Lung (tissue), 12 donors: Measurements from ENCODE around the gene RASL11B. TPM values are rescaled to one million over a fixed set of nuclear protein-coding genes. Genes with fewer than 3 reads are reported as not detected.

Experiments
- ATAC-seq: fragments of 200-7000 bp; cut with Tn5 transposase; one replicate; pipeline ENCODE4 v1.9.1; 2020; ENCODE audit warnings: moderate number of reproducible peaks; ENCODE audit not compliant: insufficient read depth, low FRiP score
- DNase-seq, 3 donors: peaks; one replicate each; pipeline ENCODE4 v3.0.0-alpha.2; 2013 to 2017
- H3K27ac ChIP-seq, 2 donors: one replicate each; pipeline ENCODE4 v1.5.1; 2013; ENCODE audit warnings: mild to moderate bottlenecking in 2 of 2, moderate library complexity in 2 of 2, control low read depth in 1 of 2, inconsistent platforms in 1 of 2, low read depth in 1 of 2, low read length in 1 of 2
- H3K27me3 ChIP-seq, 3 donors: one replicate each; pipeline ENCODE4 v1.5.1; 2013; ENCODE audit warnings: low read length in 2 of 3; ENCODE audit not compliant: control insufficient read depth in 3 of 3, insufficient read depth in 3 of 3
- H3K36me3 ChIP-seq, 4 donors: one replicate each; pipeline ENCODE4 v1.5.1; 2013; ENCODE audit warnings: low read length in 4 of 4, mild to moderate bottlenecking in 1 of 4, moderate library complexity in 1 of 4; ENCODE audit not compliant: control insufficient read depth in 4 of 4, insufficient read depth in 4 of 4
- H3K4me1 ChIP-seq, 5 donors: one replicate each; pipeline ENCODE4 v1.5.1; 2013; ENCODE audit warnings: low read length in 5 of 5, mild to moderate bottlenecking in 2 of 5, moderate library complexity in 1 of 5; ENCODE audit not compliant: control insufficient read depth in 5 of 5, insufficient read depth in 5 of 5
- H3K4me3 ChIP-seq: one replicate; pipeline ENCODE4 v1.5.1; 2013; ENCODE audit warnings: mild to moderate bottlenecking, control low read depth, moderate library complexity
- H3K9ac ChIP-seq, 2 donors: one replicate each; pipeline ENCODE4 v1.5.1; 2013; ENCODE audit warnings: low read length in 2 of 2, control low read depth in 1 of 2; ENCODE audit not compliant: insufficient read depth in 1 of 2
- H3K9me3 ChIP-seq, 4 donors: one replicate each; pipeline ENCODE4 v1.5.1; 2013; ENCODE audit warnings: low read length in 3 of 4, mild to moderate bottlenecking in 1 of 4, moderate library complexity in 1 of 4; ENCODE audit not compliant: control insufficient read depth in 4 of 4, insufficient read depth in 3 of 4
- WGBS, 2 donors: extraction: QIAGEN DNeasy Blood & Tissue Kit; methylation state at CpG; one replicate each; pipeline ENCODE4 v1.1.7; 2013; 5-methylcytosine and 5-hydroxymethylcytosine counted together
- polyA plus RNA-seq, 2 donors: library from polyadenylated mRNA; stranded (reverse); fragments of 200-250 nt; gene quantifications; one replicate each; pipeline ENCODE4 v1.2.1, GENCODE V29; 2013
- total RNA-seq, 2 donors: library from RNA; depleted of rRNA in 1 of 2; stranded (reverse); fragments of >200 nt in 1 of 2; gene quantifications; one replicate each; pipeline ENCODE4 v1.2.1, GENCODE V29; 2014 to 2021
- TF ChIP-seq, protein P1 (sequence below): IDR thresholded peaks from 2 replicates; pipeline ENCODE4 v1.5.1; 2012; ENCODE audit warnings: mild to moderate bottlenecking; ENCODE audit errors: control extremely low read depth, extremely low read depth
- donor health status: control.
- donor health status: control.
- donor health status: Bipolar disorder and iron deficiency.
- donor health status: healthy.
- donor health status: DM: yes; HTN: yes; CAD: no.

Gene RASL11B
- total and polyA plus RNA-seq, 4 donors: 1.0 to 5.7 (median 1.7) TPM

DNA sequence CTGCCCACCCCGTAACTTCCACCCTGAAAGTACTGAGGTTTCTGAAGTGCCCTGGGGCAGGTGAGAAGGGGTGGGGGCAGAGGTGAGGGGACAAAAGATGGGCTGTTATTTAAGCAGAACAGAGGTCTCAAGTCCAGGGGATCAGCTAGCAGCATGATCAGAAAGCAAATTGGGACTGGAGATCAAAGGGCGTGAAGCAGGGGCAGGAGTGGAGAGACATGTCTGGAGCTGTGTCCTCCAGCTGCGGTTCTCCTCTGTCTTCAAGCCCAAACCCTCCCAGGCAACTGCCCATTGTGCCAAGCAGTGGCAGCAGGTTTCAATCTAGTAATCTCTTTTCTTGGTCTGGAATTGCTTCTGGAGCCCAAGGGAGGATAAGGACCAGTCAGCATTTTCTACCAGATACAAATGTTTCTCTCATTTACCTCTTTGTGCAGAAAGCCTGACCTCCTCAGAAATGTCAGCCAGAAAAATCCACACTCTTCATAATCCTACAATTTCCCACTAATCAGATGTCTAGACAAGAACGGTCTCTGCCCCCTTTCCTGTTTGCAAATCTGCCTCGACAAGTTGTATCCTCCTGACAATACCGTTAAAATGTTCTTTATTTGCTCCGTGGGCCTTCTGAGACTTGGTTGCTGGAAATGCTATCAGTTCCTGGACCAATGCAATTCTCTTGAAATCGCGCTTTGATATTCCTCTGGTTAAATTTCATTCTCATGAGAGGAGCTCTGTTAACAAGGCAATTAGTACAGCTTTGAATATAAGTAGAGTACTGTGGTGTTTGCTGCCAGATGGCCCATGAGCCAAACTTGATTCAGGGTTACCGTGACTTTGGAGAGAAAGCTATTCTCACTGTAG lies 23.2 kb upstream of the RASL11B start:
- Histone ChIP-seq H3K4me3 (no peak overlapping the region), H3K27ac (no peak overlapping the region), H3K9me3 (no peaks in the 10 kb centered on the region), H3K27me3 (no peaks in the 10 kb centered on the region), H3K36me3 (no peaks in the 10 kb centered on the region), H3K9ac (no peak overlapping the region), H3K4me1 (peaks cover 5 to 35% (median 10%) of the 10 kb centered on the region in 5 donors)
- TF ChIP-seq, protein P1, sequence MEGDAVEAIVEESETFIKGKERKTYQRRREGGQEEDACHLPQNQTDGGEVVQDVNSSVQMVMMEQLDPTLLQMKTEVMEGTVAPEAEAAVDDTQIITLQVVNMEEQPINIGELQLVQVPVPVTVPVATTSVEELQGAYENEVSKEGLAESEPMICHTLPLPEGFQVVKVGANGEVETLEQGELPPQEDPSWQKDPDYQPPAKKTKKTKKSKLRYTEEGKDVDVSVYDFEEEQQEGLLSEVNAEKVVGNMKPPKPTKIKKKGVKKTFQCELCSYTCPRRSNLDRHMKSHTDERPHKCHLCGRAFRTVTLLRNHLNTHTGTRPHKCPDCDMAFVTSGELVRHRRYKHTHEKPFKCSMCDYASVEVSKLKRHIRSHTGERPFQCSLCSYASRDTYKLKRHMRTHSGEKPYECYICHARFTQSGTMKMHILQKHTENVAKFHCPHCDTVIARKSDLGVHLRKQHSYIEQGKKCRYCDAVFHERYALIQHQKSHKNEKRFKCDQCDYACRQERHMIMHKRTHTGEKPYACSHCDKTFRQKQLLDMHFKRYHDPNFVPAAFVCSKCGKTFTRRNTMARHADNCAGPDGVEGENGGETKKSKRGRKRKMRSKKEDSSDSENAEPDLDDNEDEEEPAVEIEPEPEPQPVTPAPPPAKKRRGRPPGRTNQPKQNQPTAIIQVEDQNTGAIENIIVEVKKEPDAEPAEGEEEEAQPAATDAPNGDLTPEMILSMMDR: no peak
- ATAC-seq (no peak), DNase-seq (no peak)
- 81 to 83% methylated on average over 10 of the region's 10 CpGs for WGBS, 2 donors

DNA sequence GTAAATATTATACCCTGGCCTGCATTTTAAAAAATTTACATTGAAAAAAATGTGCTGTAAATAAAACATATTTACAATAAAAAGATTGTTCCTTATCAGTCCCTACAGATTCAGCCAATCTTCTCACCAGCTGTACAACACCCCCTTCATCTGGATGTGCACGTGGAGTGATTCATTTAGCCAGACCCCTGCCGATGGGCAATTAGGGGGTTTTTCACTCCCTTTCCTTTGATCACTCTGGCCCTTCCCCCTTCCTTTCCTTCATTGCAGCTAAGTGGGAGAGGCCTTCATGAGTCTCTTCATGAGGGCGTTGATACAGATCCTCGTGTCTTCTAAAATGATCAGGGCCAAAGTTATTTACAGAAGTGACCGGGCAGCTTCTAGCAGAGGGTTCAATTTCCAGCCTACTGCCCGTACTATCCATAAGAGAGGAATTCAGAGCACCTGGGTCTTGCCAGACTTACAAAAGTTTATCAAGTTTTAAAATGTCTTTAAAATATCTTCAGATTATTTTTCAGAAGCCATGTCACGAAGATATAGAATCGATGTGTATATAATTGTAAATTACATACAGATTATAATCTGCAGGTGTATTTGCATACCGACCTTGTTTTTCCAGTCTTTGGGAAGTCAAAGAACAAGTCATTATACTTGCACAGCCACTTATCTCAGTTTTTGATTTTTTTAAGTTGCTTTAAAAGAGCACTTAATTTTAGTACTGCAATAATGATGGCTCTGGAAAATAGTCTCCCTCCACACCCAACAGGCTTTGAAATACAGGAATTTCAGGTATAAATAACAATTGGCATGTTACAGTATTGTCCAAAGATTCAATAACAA lies 21.4 kb upstream of the RASL11B start:
- no peak overlapping the region for H3K27ac ChIP-seq
- no peaks in the 10 kb centered on the region for H3K9me3 ChIP-seq
- DNase-seq: peak in 2 of 3 donors; percentile 39 to 65

DNA sequence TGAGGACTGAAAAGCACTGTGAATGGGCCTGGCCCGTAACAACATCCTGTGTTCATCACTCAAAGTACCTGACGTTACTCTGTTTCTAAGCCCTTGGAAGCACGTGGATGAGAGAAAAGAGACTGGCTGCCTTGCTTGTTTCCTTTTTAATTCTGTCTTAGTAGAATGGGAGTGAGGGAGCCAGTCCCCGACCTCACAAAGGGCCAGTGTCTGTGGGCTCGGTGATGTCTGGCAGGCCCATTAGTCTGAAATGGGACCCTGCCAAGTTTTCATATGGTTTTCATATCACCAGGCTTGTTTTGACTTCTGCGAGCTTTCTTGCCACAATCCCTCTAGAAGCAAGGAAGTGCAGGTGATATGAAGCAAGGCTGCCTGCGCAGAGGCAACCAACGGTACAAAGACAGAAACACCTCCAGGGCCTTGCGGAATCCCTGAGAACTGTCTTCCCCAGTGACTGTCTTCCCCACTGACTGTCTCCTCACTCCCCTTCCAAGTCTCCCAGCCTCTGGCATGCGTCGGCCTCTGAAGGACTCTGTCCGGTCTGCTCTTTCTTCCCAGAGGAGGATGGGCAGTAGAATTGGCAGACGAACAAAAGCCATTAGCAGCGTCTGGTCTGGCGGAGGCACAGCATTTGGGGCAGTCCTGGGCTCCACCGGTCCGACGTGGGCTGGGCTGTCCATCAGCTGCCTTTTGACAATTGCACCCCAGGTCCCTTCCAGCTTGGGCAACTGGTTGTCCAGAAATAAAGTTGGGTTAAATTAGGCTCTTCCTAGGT lies 20.2 kb upstream of the RASL11B start:
- peaks cover 5 to 35% (median 10%) of the 10 kb centered on the region in 5 donors for H3K4me1 ChIP-seq
- no peaks in the 10 kb centered on the region for H3K27me3 ChIP-seq
- no peak overlapping the region for H3K4me3 ChIP-seq
- TF ChIP-seq, protein P1: no peak
- H3K9ac ChIP-seq: no peak overlapping the region
- no peaks in the 10 kb centered on the region for H3K36me3 ChIP-seq
- H3K27ac ChIP-seq: peak overlapping the region in 1 of 2 donors; percentile 38
- ATAC-seq: no peak
- DNase-seq: peak; percentile 70 to 82 (median 77)
- H3K9me3 ChIP-seq: no peaks in the 10 kb centered on the region
- 55 to 69% methylated on average over 18 of the region's 18 CpGs for WGBS, 2 donors

More for the DNA sequence above, 21.4 kb upstream of the RASL11B start:
- H3K27me3 ChIP-seq: no peaks in the 10 kb centered on the region
- peaks cover 5 to 35% (median 10%) of the 10 kb centered on the region in 5 donors for H3K4me1 ChIP-seq
- 72 to 84% methylated on average over 9 of the region's 9 CpGs for WGBS, 2 donors
- no peak overlapping the region for H3K9ac ChIP-seq
- TF ChIP-seq, protein P1: no peak
- no peak for ATAC-seq
- H3K36me3 ChIP-seq: no peaks in the 10 kb centered on the region
- H3K4me3 ChIP-seq: no peak overlapping the region
